G401.6 (cell line): ENCODE results near the gene TMCO6.
"Not testable (repeated sequence)": the region's sequence is repeated elsewhere in the genome, so short reads cannot be mapped to it uniquely, and the experiment has no call there.

Experiments used
- FAIRE-seq: peaks from 2 replicates; lab custom pipeline; 2012; peaks lifted over from hg19 to GRCh38; lab: Jason Lieb, UNC

TMCO6 gene

GRCh38 chr5:140639148-140639981 is at the start of gene TMCO6:
TMCO6 (plus strand) TSS chr5:140639451; CDS start chr5:140639528, 77 bp downstream.
- no peak for FAIRE-seq

GRCh38 chr5:140590861-140591260 is 48.4 kb upstream of the TMCO6 start:
- no peak for FAIRE-seq

- FAIRE-seq = no peak
Measured at GRCh38 chr5:140591747-140592372, 47.4 kb upstream of the TMCO6 start.

DNA sequence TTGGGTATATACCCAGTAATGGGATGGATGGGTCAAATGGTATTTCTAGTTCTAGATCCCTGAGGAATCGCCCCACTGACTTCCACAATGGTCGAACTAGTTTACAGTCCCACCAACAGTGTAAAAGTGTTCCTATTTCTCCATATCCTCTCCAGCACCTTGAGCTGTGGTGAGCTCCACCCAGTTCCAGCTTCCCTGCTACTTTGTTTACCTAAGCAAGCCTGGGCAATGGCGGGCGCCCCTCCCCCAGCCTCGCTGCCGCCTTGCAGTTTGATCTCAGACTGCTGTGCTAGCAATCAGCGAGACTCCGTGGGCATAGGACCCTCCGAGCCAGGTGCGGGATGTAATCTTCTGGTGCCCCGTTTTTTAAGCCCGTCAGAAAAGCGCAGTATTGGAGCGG is 46.2 kb upstream of the TMCO6 start:
- FAIRE-seq = not testable (repeated sequence)

DNA sequence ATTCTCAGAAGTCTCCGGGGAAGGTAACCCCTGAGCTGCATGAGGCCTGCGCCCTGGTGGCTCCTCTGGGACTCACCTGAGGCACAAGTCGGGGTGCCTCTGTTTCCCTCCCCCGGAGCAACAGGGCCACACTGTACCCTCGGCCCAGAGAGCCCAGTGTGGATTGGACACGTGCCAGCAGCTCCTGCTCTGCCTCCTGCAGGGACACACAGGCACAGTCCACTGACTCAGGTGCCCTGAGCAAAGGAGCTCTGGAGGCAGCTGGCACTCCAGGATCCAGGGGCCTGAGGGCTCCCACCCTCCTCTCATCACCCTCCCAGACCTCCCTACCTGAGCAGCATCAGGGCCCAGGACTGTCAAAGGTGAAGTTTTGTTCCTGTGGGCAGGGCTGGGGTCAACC is 45.1 kb upstream of the TMCO6 start:
- FAIRE-seq = no peak

DNA sequence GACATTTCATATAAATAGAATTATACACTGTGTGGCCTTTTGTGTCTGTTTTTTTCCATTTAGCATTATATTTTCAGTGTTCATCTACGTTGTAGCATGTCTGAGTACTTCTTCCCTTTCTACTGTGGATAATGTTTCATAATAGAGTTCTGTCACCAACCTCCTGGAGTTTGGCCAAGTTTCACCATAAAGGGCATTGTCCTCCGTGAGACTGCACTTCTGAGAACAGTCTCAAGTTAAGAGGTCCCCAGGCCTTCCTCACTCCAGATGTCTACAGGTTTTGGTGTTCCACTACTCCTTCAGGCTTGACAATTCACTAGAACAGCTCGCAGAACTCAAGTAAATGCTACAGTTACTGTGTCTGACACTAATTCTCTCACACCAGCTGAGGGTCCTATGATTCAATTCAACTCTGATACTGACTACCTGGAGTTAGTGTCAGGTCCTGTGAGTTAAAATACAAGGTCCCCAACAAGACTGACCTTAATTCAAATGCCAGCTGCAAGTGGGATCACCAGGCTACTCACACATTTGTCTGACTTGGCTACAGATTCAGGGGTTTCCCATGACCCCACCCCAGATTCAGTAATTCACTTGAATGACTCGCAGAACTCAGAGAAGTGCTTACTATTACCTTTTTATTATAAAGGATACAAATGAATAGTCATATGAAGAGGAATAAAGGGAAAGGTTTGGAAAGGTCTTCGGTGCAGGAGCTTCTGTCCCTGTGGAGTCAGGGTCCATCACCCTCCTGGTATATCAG is 43.5 kb upstream of the TMCO6 start:
- FAIRE-seq = no peak

- FAIRE-seq = no peak
Measured at GRCh38 chr5:140596321-140596741, 42.9 kb upstream of the TMCO6 start.

GRCh38 chr5:140598836-140599235 is 40.4 kb upstream of the TMCO6 start:
- FAIRE-seq = no peak

- no peak for FAIRE-seq
Measured at GRCh38 chr5:140600096-140600495, 39.2 kb upstream of the TMCO6 start.

DNA sequence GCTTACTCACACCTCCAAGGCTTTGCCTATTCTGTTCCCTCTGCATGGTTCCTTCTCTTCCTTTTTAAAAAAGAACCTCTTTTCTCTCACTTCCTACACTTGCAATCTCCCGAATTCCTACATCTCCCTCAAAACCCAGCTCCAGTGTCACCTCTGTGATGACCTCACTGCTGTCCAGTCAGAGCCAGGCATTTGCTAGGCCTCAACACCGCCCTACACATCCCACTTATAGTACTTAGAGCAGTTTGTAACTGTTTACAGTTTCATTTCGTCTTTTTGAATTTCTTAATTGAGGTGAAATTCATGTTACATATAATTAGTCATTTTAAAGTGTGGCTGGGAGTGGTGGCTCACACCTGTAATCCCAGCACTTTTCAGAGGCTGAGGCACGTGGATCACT is 37.1 kb upstream of the TMCO6 start:
- no peak for FAIRE-seq

DNA sequence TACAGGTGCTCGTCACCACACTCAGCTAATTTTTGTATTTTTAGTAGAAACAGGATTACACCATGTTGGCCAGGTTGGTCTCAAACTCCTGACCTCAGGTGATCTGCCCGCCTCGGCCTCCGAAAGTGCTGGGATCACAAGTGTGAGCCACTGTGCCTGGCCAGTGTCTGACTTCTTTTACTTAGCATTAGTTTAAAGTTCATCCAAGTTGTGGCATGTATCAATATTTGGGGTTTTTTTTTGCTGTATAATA is 35.9 kb upstream of the TMCO6 start:
- FAIRE-seq = not testable (repeated sequence)

DNA sequence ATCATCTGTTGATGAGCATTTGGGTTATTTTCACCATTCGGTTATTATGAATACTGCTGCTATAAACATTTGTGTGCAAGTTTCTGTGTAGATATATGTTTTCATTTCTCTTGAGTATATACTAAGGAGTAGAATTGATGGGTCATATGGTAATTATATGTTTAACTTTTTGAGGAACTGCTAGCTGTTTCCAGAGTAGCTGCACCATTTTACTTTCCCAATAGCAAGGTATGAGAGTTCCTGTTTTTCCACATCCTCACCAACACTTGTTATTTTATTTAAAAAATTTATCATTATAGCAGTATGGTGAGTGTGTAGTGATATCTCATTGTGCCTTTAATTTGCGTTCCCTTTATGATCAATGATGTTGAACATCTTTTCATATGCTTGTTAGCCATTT is 35.5 kb upstream of the TMCO6 start:
- no peak for FAIRE-seq

DNA sequence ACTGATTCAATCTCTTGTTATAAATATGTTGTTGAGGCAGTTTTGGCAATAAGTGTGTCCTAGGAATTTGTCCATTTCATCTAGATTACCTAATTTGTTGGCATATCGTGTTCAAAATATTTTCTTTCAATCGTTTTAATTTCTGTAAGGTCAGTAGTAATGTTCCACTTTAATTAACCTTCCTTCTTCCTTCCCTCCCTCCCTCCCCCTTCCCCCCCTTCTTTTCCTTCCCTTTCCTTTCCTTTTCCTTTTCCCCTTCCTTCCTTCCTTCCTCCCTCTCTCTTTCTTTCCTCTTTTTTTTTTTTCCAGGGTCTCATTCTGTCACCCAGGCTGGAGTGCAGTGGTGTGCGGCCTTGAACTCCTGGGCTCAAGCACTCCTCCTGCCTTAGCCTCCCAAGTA is 33.4 kb upstream of the TMCO6 start:
- no peak for FAIRE-seq

- no peak for FAIRE-seq
Measured at GRCh38 chr5:140607031-140607430, 32.2 kb upstream of the TMCO6 start.

- FAIRE-seq = no peak
Measured at GRCh38 chr5:140608722-140609121, 30.5 kb upstream of the TMCO6 start.

- no peak for FAIRE-seq
Measured at GRCh38 chr5:140609126-140609525, 30.1 kb upstream of the TMCO6 start.

DNA sequence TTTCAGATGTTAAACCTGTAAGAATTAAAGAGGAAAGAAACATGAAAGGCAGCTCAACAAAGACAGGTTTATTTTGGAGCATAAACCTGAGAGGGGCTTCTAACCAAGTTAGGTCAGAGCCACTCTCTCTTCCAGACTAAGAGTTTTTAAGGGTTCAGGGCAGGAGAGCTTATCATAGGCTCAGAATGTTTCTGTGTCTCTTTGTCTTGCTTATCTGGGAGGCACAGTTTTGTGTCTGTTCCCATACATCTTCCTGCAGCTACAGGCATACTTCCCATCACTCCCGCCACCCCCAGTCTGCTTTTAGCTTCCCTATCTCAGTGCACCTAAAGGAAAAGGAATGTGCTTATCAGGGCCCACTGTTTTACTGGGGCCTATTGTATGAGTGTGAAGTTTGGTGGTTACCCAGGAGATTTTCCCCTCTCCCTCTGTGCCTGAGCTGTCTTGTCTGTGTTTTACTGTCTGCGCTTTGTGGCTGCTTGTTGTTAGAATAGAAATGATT is 28.2 kb upstream of the TMCO6 start:
- no peak for FAIRE-seq

GRCh38 chr5:140622301-140622700 is 16.9 kb upstream of the TMCO6 start:
- no peak for FAIRE-seq

DNA sequence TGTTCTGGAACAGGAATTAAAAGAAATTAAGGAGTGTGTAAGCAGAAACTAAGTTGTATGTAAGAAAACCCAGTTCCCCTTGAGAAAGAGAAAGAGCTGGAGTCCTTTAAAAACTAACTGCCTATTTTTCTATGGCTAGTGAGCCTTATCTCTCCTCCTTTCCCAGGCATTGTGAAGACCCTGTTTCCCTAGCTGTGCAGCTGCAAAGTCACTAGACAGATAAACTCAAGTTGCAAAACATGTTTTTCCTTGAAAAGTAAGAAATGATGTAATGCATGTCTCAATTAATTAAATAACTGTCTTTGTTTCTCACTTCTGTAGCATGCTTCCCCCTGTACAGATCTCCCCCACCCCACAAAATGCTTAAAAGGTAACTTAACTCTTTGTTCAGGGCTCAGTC is 16.2 kb upstream of the TMCO6 start:
- not testable (repeated sequence) for FAIRE-seq

DNA sequence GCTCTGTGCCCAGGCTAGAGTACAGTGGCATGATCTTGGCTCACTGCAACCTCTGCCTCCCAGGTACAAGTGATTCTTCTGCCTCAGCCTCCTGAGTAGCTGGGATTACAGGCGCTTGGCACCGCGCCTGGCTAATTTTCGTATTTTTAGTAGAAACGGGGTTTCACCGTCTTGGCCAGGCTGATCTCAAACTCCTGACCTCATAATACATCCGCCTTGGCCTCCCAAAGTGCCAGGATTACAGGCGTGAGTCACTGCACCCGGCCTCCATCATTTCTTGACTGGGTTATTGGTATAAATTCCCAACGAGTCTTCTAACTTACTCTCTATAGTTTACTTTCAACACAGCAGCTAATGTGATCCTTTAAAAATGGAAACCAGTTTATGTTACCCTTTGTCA is 14.4 kb upstream of the TMCO6 start:
- FAIRE-seq = not testable (repeated sequence)

GRCh38 chr5:140627972-140628371 is 11.3 kb upstream of the TMCO6 start:
- FAIRE-seq = no peak

DNA sequence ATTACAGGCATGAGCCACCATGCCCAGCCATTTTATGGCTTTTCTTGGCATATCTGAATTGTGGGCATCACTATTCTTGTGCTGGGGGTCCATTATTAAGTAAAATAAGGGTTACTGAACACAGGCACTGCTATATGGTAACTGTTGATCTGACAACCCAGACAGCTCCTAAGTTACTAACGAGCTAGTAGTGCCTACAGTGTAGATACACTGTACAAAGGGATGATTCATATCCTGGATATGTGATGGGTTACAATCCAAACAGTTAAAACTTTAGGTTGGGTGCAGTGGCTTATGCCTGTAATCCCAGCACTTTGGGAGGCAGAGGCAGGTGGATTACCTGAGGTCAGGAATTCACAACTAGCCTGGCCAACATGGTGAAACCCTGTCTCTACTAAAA is 10.5 kb upstream of the TMCO6 start:
- FAIRE-seq = no peak
